NK-92 (cell line): ENCODE data around the gene HECTD3.
"Not testable (repeated sequence)": the region's sequence is repeated elsewhere in the genome, so short reads cannot be mapped to it uniquely, and the experiment has no call there.

Experiments used
- DNase-seq: peaks from one replicate; lab custom pipeline; 2025; ENCODE audit not compliant: unreplicated experiment; lab: John Stamatoyannopoulos, UW

The HECTD3 gene

GRCh38 chr1:45014321-45015028 is 3.4 kb upstream of the HECTD3 start:
- DNase-seq = no peak

- no peak for DNase-seq
Measured at GRCh38 chr1:45013551-45014209, 2.6 kb upstream of the HECTD3 start.

- no peak for DNase-seq
Measured at GRCh38 chr1:45012639-45013278, 1.6 kb upstream of the HECTD3 start.

- no peak for DNase-seq
Measured at GRCh38 chr1:45011837-45012638, 914 bp upstream of the HECTD3 start, which contains the start of gene UROD. Gene UROD, plus strand, starts transcription at chr1:45012254. Its CDS starts 12 bp downstream, at chr1:45012266.

- no peak for DNase-seq
Measured at GRCh38 chr1:45009956-45010854, 919 bp downstream of the HECTD3 start.

- no peak for DNase-seq
Measured at GRCh38 chr1:45009296-45009865, 1.7 kb downstream of the HECTD3 start.

- DNase-seq = no peak
Measured at GRCh38 chr1:45008516-45008915, 2.6 kb downstream of the HECTD3 start.

- DNase-seq = no peak
Measured at GRCh38 chr1:45008076-45008475, 3.0 kb downstream of the HECTD3 start.

GRCh38 chr1:45007311-45007710 is 3.8 kb downstream of the HECTD3 start:
- no peak for DNase-seq

GRCh38 chr1:45005761-45006160 is 5.4 kb downstream of the HECTD3 start:
- DNase-seq = no peak

- DNase-seq = no peak
Measured at GRCh38 chr1:45004281-45004920, 6.7 kb downstream of the HECTD3 start.

- no peak for DNase-seq
Measured at GRCh38 chr1:45003741-45004140, 7.4 kb downstream of the HECTD3 start.

- DNase-seq = no peak
Measured at GRCh38 chr1:45002650-45003645, 8.2 kb downstream of the HECTD3 start.

- DNase-seq = not testable (repeated sequence)
Measured at GRCh38 chr1:45001576-45001975, 9.5 kb downstream of the HECTD3 start.

GRCh38 chr1:45001011-45001481 is 10.1 kb downstream of the HECTD3 start:
- no peak for DNase-seq

GRCh38 chr1:44999232-44999631 is 11.9 kb downstream of the HECTD3 start:
- no peak for DNase-seq

GRCh38 chr1:44995467-44996238 is 15.5 kb downstream of the HECTD3 start:
- DNase-seq = no peak
